ENCODE measurements around the gene PCBP1.
"Not testable (repeated sequence)": the region's sequence is repeated elsewhere in the genome, so short reads cannot be mapped to it uniquely, and the experiment has no call there.

PCBP1 gene

DNA sequence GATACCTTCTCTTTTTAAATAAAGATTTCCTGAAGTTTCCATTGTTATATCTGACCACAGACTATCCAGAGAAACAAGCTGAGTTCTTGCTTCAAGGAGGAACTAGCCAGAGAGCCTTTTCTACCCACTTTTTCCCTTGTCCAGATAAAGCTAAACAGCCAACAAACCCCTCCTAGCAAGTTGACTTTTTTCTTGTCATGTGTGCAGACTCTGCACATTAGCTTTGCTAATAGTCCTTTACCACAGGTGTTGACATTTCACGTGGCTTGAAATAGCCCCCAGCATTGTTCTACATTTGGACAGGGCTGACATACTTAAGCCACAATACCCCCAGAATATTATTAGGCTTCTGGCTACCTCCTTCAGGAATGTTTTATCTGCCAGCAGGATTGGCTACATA is 40.7 kb downstream of the PCBP1 start:
- DNase-seq = no peak

DNA sequence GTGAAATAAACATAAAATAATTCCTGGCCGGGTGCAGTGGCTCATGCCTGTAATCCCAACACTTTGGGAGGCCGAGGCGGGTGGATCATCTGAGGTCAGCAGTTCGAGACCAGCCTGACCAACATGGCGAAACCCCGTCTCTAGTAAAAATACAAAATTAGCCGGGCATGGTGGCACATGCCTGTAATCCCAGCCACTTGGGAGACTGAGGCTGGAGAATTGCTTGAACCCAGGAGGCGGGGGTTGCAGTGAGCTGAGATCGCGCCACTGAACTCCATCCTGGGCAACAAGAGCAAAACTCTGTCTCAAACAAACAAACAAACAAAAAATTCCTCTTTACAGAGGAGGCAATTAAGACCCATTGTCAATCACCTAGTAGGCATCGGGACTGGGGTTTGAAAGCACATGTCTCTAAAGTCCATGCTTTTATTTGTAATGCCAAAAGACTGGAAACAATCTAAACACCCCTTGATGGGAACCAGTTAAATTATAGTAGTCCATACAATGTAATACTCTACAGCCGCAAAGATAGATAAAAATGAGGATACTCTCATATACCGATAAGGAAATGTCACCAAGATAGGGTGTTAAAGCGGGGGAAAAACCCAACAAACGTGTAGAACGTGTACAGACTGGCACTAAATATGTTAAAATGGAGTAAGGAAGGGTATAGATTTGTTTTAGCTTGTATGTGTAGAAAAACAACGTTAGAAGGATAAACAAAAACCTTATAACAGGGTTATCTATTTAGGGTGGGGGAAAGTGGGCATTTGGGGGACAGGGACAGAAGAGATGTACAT is 44.3 kb downstream of the PCBP1 start:
- not testable (repeated sequence) for DNase-seq

DNA sequence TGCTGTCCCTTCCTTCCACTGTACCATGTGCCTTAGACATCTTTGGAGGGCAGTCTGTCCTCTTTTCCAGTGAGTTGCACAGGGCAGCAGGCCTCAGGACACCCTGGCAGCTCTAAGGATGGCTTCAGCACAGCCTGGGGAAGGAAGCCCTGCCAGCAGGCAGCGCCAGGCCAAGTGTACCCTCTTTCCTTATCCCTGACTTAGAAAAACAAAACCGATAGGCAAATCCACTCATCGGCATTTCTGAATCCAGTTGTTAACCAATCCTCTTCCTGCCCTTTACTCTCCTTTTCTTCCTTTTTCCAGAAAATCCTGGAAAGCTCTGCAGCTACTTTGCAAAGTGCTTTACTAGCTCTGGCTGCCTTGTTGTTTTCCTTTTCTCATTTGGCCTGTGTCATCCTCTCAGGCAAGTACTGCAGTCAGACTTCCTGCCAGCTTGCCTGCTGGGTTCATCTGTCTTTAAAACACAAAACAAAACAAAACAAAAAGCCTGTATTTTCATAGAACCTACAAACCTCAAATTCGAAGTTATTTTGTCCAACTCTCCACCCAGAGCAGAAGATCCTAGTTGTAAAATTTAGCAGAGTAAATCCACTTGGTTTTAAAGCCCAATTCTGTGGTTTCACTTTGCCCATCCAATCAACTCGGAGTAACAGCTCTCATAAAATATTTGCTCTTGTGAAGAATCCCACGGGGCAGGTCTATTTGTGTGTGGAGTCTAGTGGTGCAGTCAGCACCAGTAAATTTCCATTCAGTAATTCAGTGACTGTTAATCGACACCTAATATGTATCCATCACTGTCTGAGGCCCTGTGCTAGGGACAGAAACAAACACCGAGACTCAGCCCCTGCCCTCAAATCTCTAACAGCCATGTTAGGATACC is 45.2 kb downstream of the PCBP1 start:
- DNase-seq = peak; percentile 78 to 93

DNA sequence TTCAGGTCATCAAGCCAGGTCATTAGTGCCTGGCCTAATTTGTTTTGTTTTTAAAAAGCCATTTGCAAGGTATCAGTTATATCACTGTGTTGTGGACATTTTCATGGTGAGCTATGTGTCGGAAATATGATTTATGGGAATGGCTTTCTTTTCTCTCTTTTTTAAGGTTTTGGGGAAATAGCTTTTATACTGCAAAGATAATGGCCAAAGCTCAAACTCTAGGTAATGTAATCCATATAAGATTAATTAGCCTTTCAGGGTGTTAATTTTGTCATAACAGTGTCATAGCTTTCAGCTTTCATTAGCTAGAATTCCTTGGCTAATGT is 45.8 kb downstream of the PCBP1 start:
- no peak for DNase-seq

DNA sequence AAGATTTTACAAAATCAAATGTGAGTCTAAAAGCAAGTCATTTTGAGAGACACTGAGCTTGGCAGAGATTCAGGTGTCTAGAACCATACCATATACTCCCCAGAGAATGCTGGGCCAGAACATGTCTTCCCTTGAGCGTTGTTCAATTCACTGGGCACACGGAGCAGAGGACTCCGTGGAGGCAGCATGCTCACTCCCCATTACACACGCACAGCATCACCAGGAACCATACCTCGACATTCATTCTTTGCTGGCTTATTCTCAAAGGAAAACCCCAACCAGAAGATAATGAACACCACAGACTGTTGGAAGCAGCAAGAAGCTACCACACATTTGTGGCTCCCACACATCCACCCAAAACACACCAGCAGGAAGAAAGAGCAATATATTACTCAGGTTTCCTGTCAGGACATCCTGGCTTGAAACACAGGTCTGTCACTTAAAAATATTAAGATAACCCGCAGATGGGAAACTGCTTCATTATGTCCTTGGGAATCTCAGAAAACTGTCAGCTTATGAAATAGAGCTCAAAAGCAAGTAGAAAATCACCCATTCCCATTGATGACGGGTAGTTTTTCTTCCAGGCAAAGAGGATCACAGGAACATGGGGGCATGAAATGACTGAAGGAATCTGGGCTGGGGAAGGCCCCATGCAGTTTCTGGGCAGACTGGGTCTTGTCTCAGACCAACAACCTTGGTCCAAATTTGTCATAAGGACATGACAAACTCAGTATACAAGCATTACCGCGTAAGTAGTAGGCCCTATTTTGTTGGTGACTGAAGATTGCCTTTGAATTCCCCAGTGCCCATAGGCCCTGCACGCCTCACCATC is 46.4 kb downstream of the PCBP1 start:
- no peak for DNase-seq

DNA sequence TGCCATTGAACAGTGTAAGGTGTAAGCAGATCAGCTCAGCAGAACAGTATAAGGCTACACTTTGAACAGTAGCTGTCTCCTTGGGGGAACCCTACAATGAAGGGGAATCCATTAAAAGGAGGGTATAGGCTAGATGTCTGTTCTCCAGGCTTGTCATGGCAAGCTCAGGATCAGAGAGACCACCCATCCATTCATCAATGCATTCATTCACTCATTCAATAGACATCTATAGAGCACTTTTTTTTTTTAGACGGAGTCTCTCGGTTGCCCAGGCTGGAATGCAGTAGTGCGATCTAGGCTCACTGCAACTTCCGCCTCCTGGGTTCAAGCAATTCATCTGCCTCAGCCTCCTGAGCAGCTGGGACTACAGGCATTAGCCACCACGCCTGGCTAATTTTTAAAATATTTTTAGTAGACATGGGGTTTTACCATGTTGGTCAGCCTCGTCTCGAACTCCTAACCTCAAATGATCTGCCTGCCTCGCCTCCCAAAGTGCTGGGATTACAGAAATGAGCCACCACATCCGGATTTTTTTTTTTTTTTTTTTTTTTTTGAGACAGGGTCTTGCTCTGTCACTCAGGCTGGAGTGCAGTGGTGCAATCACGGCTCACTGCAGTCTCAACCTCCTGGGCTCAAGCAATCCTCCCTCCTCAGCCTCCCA is 47.2 kb downstream of the PCBP1 start:
- DNase-seq = not testable (repeated sequence)
